Astrocyte (in vitro differentiated cells and primary cell): ENCODE data around the gene PKD2L2.
"Not testable (repeated sequence)": the region's sequence is repeated elsewhere in the genome, so short reads cannot be mapped to it uniquely, and the experiment has no call there.

Experiments
- CTCF ChIP-seq: IDR thresholded peaks from 2 replicates; pipeline ENCODE4 v1.5.1; 2011; ENCODE audit warnings: low read depth, mild to moderate bottlenecking, inconsistent platforms, low read length, moderate library complexity; ENCODE audit not compliant: insufficient read depth
- EZH2 ChIP-seq: IDR thresholded peaks from 2 replicates; pipeline ENCODE4 v1.6.1; 2012; ENCODE audit warnings: mild to moderate bottlenecking, low read length, inconsistent platforms; ENCODE audit not compliant: insufficient read depth

- TF ChIP-seq EZH2, CTCF: not testable (repeated sequence)
Measured at GRCh38 chr5:137944280-137944679, 55.0 kb downstream of the PKD2L2 start.
